Measurements from ENCODE around the gene SLC22A14.
"Not testable (repeated sequence)": the region's sequence is repeated elsewhere in the genome, so short reads cannot be mapped to it uniquely, and the experiment has no call there.

Gene SLC22A14

GRCh38 chr3:38281895-38282686 is at the start of gene SLC22A14:
Gene SLC22A14, plus strand, starts transcription at chr3:38282294. Its CDS starts 23,733 bp downstream, at chr3:38306027.
- no peak for DNase-seq

GRCh38 chr3:38232701-38233100 is 49.4 kb upstream of the SLC22A14 start:
- DNase-seq: no peak

- no peak for DNase-seq
Observed at GRCh38 chr3:38235466-38235865, 46.6 kb upstream of the SLC22A14 start.

GRCh38 chr3:38238416-38239008 is 43.6 kb upstream of the SLC22A14 start:
- no peak for DNase-seq

GRCh38 chr3:38242812-38243211 is 39.3 kb upstream of the SLC22A14 start:
- not testable (repeated sequence) for DNase-seq

- no peak for DNase-seq
Observed at GRCh38 chr3:38245930-38246329, 36.2 kb upstream of the SLC22A14 start.

- DNase-seq: no peak
Observed at GRCh38 chr3:38247366-38248035, 34.6 kb upstream of the SLC22A14 start.

GRCh38 chr3:38250198-38250597 is 31.9 kb upstream of the SLC22A14 start:
- DNase-seq: no peak

GRCh38 chr3:38251197-38251596 is 30.9 kb upstream of the SLC22A14 start:
- DNase-seq: no peak

- no peak for DNase-seq
Observed at GRCh38 chr3:38253704-38254103, 28.4 kb upstream of the SLC22A14 start.

GRCh38 chr3:38254872-38255271 is 27.2 kb upstream of the SLC22A14 start:
- DNase-seq: no peak

GRCh38 chr3:38255627-38256026 is 26.5 kb upstream of the SLC22A14 start:
- DNase-seq: no peak

- no peak for DNase-seq
Observed at GRCh38 chr3:38257583-38257982, 24.5 kb upstream of the SLC22A14 start.

GRCh38 chr3:38260474-38260873 is 21.6 kb upstream of the SLC22A14 start:
- no peak for DNase-seq

GRCh38 chr3:38264353-38264771 is 17.7 kb upstream of the SLC22A14 start:
- no peak for DNase-seq

- DNase-seq: no peak
Observed at GRCh38 chr3:38264779-38265178, 17.3 kb upstream of the SLC22A14 start.

- no peak for DNase-seq
Observed at GRCh38 chr3:38265604-38266307, 16.3 kb upstream of the SLC22A14 start, which contains the start of gene SLC22A13. Gene SLC22A13, plus strand, starts transcription at chr3:38265812. Its CDS starts 49 bp downstream, at chr3:38265861.

GRCh38 chr3:38266810-38267209 is 15.3 kb upstream of the SLC22A14 start:
- DNase-seq: no peak

GRCh38 chr3:38267662-38268061 is 14.4 kb upstream of the SLC22A14 start:
- no peak for DNase-seq

- DNase-seq: no peak
Observed at GRCh38 chr3:38268087-38268486, 14.0 kb upstream of the SLC22A14 start.

GRCh38 chr3:38268522-38268921 is 13.6 kb upstream of the SLC22A14 start:
- no peak for DNase-seq

- DNase-seq: no peak
Observed at GRCh38 chr3:38270606-38271005, 11.5 kb upstream of the SLC22A14 start.

GRCh38 chr3:38271553-38271952 is 10.5 kb upstream of the SLC22A14 start:
- DNase-seq: no peak
